Cardiac muscle cell (in vitro differentiated cells and primary cell): ENCODE data around the gene EXOC6B. TPM values are rescaled to one million over a fixed set of nuclear protein-coding genes. Genes with fewer than 3 reads are reported as not detected.

Experiments used
- DNase-seq, 2 donors: peaks; one replicate each; pipeline versions ENCODE4 v3.0.0 to v3.0.0-alpha.2; 2010 to 2017; ENCODE audit warnings: low read depth in 1 of 2, low spot score in 1 of 2
- H3K27ac ChIP-seq: fragments of 200-600 bp; sonication (generic); 2 replicates; pipeline ENCODE4 v1.5.1; 2016
- H3K27me3 ChIP-seq: fragments of 200-600 bp; sonication (generic); 2 replicates; pipeline ENCODE4 v1.6.0; 2016; ENCODE audit warnings: control low read depth
- H3K36me3 ChIP-seq: fragments of 200-600 bp; sonication (generic); 2 replicates; pipeline ENCODE4 v1.5.1; 2016; ENCODE audit warnings: control low read depth
- H3K4me1 ChIP-seq: fragments of 200-600 bp; sonication (generic); 2 replicates; pipeline ENCODE4 v1.8.1; 2017; ENCODE audit warnings: low read depth, mild to moderate bottlenecking, mixed run types
- H3K4me3 ChIP-seq: fragments of 200-600 bp; sonication (generic); 2 replicates; pipeline ENCODE4 v1.5.1; 2016; ENCODE audit warnings: mild to moderate bottlenecking
- H3K9me3 ChIP-seq: fragments of 200-600 bp; sonication (generic); 2 replicates; pipeline ENCODE4 v1.5.1; 2017; ENCODE audit warnings: low read depth, mild to moderate bottlenecking, control low read depth
- polyA plus RNA-seq: library from polyadenylated mRNA; unstranded; fragments of >200 nt; fragmentation: Nextera tagmentation; extraction: Ambion mirVana; gene quantifications from 2 replicates; pipeline ENCODE4 v1.2.1, GENCODE V29; 2016
- total RNA-seq: library from RNA; depleted of rRNA; stranded (reverse); fragments of >200 nt; gene quantifications from 2 replicates; pipeline ENCODE4 v1.2.3, GENCODE V29; 2016
- TF ChIP-seq, protein P1 (sequence below): IDR thresholded peaks from 2 replicates; pipeline ENCODE4 v1.5.1; 2012; ENCODE audit warnings: low read depth, mild to moderate bottlenecking, low read length

Gene EXOC6B
- total and polyA plus RNA-seq, 2 experiments from 2014 or later = 21.7 to 23.9 TPM

DNA sequence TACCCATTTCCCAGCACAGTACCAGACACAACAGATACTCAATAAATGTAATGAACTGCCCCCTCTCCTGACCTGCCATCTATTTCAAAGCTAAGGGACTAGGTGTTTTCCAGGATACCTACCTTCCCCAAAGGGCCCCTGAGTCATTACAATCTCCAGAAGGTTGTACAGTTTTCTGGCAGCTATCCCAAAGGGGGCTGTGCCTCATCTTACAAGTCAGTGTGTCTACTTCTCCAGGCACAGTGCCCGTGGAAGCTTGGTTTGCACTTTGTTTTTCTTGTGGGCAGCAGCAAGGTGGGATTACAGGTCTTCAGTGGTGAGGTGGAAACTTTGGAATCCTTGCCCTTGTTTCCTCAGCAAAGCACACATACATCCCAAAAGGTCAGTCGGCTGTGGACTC, 615.4 kb downstream of the EXOC6B start:
- Histone ChIP-seq H3K36me3 (no peaks in the 10 kb centered on the region), H3K4me3 (no peak overlapping the region), H3K4me1 (peaks cover 2% of the 10 kb centered on the region), H3K27me3 (no peaks in the 10 kb centered on the region), H3K9me3 (no peaks in the 10 kb centered on the region), H3K27ac (no peak overlapping the region)
- DNase-seq = no peak
- TF ChIP-seq, protein P1, sequence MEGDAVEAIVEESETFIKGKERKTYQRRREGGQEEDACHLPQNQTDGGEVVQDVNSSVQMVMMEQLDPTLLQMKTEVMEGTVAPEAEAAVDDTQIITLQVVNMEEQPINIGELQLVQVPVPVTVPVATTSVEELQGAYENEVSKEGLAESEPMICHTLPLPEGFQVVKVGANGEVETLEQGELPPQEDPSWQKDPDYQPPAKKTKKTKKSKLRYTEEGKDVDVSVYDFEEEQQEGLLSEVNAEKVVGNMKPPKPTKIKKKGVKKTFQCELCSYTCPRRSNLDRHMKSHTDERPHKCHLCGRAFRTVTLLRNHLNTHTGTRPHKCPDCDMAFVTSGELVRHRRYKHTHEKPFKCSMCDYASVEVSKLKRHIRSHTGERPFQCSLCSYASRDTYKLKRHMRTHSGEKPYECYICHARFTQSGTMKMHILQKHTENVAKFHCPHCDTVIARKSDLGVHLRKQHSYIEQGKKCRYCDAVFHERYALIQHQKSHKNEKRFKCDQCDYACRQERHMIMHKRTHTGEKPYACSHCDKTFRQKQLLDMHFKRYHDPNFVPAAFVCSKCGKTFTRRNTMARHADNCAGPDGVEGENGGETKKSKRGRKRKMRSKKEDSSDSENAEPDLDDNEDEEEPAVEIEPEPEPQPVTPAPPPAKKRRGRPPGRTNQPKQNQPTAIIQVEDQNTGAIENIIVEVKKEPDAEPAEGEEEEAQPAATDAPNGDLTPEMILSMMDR = no peak

DNA sequence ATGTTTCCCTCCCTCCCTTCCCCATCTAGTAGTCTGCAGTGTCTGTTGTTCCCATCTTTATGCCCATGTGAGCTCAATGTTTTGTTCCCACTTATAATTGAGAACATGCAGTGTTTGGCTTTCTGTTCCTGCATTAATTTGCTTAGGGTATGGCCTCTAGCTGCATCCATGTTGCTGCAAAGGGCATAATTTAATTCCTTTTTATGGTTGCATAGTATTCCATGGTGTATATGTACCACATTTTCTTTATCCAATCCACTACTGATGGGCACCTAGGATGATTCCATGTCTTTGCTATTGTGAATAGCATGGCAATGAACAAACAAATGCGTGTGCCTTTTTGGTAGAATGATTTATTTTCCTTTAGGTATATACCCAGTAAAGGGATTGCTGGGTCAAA, 617.6 kb downstream of the EXOC6B start:
- Histone ChIP-seq H3K4me3 (no peak overlapping the region), H3K9me3 (no peaks in the 10 kb centered on the region), H3K4me1 (peaks cover 24% of the 10 kb centered on the region), H3K36me3 (no peaks in the 10 kb centered on the region), H3K27me3 (no peaks in the 10 kb centered on the region), H3K27ac (no peak overlapping the region)
- TF ChIP-seq, protein P1 = no peak
- no peak for DNase-seq

DNA sequence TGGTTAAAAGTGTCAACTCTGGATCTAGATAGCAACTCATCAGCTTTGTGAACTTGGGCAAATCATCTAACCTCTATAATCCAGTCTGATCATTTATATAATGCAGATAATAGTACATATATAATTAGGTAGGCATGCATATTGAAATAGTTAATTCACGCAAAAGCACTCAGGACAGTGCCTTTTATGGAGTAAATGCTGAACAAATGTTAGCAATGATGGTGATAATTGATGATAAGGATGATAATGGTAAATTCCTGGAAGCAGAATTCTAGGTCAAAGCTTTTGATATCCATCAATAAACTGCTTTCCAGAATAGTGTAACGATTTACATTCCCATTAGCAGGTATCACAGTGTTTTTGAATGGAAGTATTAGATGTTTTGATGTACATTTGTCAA, 618.5 kb downstream of the EXOC6B start:
- no peaks in the 10 kb centered on the region for H3K27me3 ChIP-seq
- peaks cover 27% of the 10 kb centered on the region for H3K4me1 ChIP-seq
- H3K4me3 ChIP-seq = no peak overlapping the region
- no peaks in the 10 kb centered on the region for H3K36me3 ChIP-seq
- no peak overlapping the region for H3K27ac ChIP-seq
- DNase-seq = no peak
- H3K9me3 ChIP-seq = no peaks in the 10 kb centered on the region
- TF ChIP-seq, protein P1 = no peak

DNA sequence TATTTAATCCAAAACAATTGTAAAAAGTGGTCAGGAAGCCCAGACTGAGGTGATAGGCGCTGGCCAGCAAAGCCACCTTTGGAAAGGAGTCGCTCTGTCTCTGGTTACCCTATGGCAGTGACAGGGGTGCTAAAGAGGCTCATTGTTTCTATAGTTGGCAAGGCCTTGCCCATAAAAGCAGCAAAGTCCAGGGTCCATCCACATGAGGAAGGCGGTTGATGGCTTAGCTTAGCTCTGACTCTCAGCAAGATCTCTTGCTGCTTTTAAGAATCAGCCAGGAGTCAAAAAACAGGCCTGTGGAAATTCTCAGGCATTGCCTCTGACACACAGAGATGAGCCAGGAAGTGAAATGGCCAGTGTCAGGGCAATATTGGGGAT, 620.3 kb downstream of the EXOC6B start:
- peak in 1 of 2 donors; percentile 1 for DNase-seq
- TF ChIP-seq, protein P1 = no peak
- H3K4me3 ChIP-seq = no peak overlapping the region
- H3K27ac ChIP-seq = no peak overlapping the region
- H3K4me1 ChIP-seq = peaks cover 27% of the 10 kb centered on the region
- H3K27me3 ChIP-seq = no peaks in the 10 kb centered on the region
- H3K9me3 ChIP-seq = no peaks in the 10 kb centered on the region
- H3K36me3 ChIP-seq = no peaks in the 10 kb centered on the region

DNA sequence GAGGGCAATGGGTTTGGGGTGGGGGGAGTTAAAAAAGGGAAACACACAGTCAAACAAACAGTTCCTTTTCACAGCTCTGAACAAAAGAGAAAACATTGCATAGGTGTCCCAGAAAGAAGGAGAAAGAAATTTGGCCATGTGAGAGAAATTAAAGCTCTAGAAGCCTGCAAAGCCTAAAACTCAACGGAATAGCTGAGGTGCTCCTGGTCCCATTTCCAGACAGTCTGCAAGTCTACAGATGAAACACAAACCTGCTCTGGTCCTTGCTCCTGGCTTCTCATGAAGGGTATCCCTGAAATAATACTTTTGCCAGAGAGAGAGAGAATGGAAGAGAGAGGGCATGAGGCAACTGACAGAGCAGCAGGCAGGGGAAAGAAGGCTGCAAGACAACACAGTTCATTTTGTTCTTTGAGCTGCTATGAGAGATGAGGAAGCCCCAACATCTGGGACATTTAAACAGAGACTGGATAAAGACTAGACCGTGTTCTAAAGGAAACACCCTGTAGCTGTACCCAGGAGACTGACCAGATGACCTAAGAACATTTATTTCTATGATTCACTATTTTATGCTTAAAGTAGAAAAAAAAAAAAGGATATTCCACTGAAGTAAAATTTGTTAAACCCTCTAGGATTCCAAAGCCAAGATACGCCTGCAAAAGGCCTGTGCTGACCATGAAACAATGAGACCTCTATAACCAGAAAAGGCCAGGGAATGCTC, 620.9 kb downstream of the EXOC6B start:
- TF ChIP-seq, protein P1 = no peak

More for the DNA sequence above, 620.9 kb downstream of the EXOC6B start:
- Histone ChIP-seq H3K27ac (no peak overlapping the region), H3K9me3 (no peaks in the 10 kb centered on the region), H3K4me1 (peaks cover 27% of the 10 kb centered on the region), H3K27me3 (no peaks in the 10 kb centered on the region), H3K4me3 (no peak overlapping the region), H3K36me3 (no peaks in the 10 kb centered on the region)
- peak in 1 of 2 donors; percentile 30 for DNase-seq
